Endothelial cell of umbilical vein (primary cell): ENCODE data around the gene SORCS1. TPM values are rescaled to one million over a fixed set of nuclear protein-coding genes. Genes with fewer than 3 reads are reported as not detected.

ENCODE experiments used
- BruUV-seq: library from RNA; stranded (reverse); fragments of 400-500 nt; replicated peaks from 2 replicates; lab custom pipeline; 2021; lab: Mats Ljungman, UMichigan
- CTCF ChIA-PET: fragments of 300-600, 350-600 bp; sonication (Branson Sonifier 250); formaldehyde crosslinking; loops from one replicate; lab custom pipeline; 2021; ENCODE audit warnings: antibody characterized with exemption, inconsistent platforms; lab: Charles Lee
- POLR2A ChIA-PET: fragments of 300-600, 350-600 bp; sonication (Branson Sonifier 250); formaldehyde crosslinking; loops from one replicate; lab custom pipeline; 2021; ENCODE audit warnings: antibody characterized with exemption, inconsistent platforms; lab: Charles Lee
- DNase-seq: peaks from one replicate; pipeline ENCODE4 v3.0.0-alpha.2; 2011; ENCODE audit warnings: low read depth, low spot score
- FAIRE-seq: peaks from 2 replicates; lab custom pipeline; 2011; peaks lifted over from hg19 to GRCh38; lab: Jason Lieb, UNC
- H2AFZ ChIP-seq: 2 replicates; pipeline ENCODE4 v1.6.0; 2012; ENCODE audit warnings: low read depth, low read length, control low read depth, inconsistent platforms
- H3K27ac ChIP-seq: 2 replicates; pipeline ENCODE4 v1.5.1; 2011; ENCODE audit warnings: low read depth, mild to moderate bottlenecking, control low read depth, low read length, moderate library complexity; ENCODE audit not compliant: insufficient read depth
- H3K27me3 ChIP-seq, 2 experiments: 2 replicates each; pipeline versions ENCODE4 v1.6.0 to v1.6.1; 2011; ENCODE audit warnings: low read length in 2 of 2, mixed read lengths in 1 of 2; ENCODE audit not compliant: control insufficient read depth in 2 of 2, insufficient read depth in 2 of 2
- H3K36me3 ChIP-seq, 2 experiments: 2 replicates in 1 of 2; 3 replicates in 1 of 2; pipeline ENCODE4 v1.5.1; 2011; ENCODE audit warnings: low read length in 2 of 2, mild to moderate bottlenecking in 1 of 2, moderate library complexity in 1 of 2; ENCODE audit not compliant: control insufficient read depth in 2 of 2, insufficient read depth in 2 of 2; ENCODE audit errors: extremely low read depth in 1 of 2
- H3K4me1 ChIP-seq: 3 replicates; pipeline ENCODE4 v1.5.1; 2011; ENCODE audit warnings: mild to moderate bottlenecking, low read length; ENCODE audit not compliant: control insufficient read depth, insufficient read depth; ENCODE audit errors: extremely low read depth
- H3K4me2 ChIP-seq: 2 replicates; pipeline ENCODE4 v1.6.1; 2011; ENCODE audit warnings: low read length, control low read depth, mixed read lengths; ENCODE audit not compliant: insufficient read depth
- H3K4me3 ChIP-seq, 3 experiments: fragments of 200-600 bp in 1 of 3; sonication (generic), shearing (Covaris generic) in 1 of 3; replicated peaks in 1 of 3; 2 replicates each; pipeline ENCODE4 v1.5.1; 2011 to 2016; ENCODE audit warnings: control low read depth in 3 of 3, low read length in 3 of 3, mild to moderate bottlenecking in 2 of 3, inconsistent platforms in 1 of 3, low read depth in 1 of 3, moderate library complexity in 1 of 3; ENCODE audit not compliant: insufficient read depth in 1 of 3
- H3K79me2 ChIP-seq: 2 replicates; pipeline ENCODE4 v1.6.0; 2012; ENCODE audit warnings: low read length, inconsistent platforms; ENCODE audit not compliant: control insufficient read depth, insufficient read depth
- H3K9ac ChIP-seq: replicated peaks from 2 replicates; pipeline ENCODE3; 2011; ENCODE audit warnings: low read length, control low read depth; ENCODE audit not compliant: insufficient read depth; ENCODE audit errors: extremely low read depth
- H3K9me1 ChIP-seq: replicated peaks from 3 replicates; pipeline ENCODE4 v1.6.0; 2011; ENCODE audit warnings: mild to moderate bottlenecking, low read length; ENCODE audit not compliant: control insufficient read depth, insufficient read depth; ENCODE audit errors: extremely low read depth
- H3K9me3 ChIP-seq: replicated peaks from 2 replicates; pipeline ENCODE4 v1.5.1; 2012; ENCODE audit warnings: low read length, inconsistent platforms; ENCODE audit not compliant: control insufficient read depth, insufficient read depth
- H4K20me1 ChIP-seq: replicated peaks from 2 replicates; pipeline ENCODE3; 2011; ENCODE audit warnings: mild to moderate bottlenecking, low read length; ENCODE audit not compliant: control insufficient read depth, insufficient read depth; ENCODE audit errors: extremely low read depth
- EZH2 ChIP-seq: IDR thresholded peaks from 2 replicates; pipeline ENCODE4 v1.6.1; 2012; ENCODE audit warnings: borderline replicate concordance, low read depth, mild to moderate bottlenecking, moderate library complexity, low read length, inconsistent platforms; ENCODE audit not compliant: severe bottlenecking
- FOS ChIP-seq: IDR thresholded peaks from 2 replicates; pipeline ENCODE4 v1.6.1; 2011; ENCODE audit warnings: mild to moderate bottlenecking, low read length, moderate library complexity, borderline replicate concordance; ENCODE audit not compliant: insufficient read depth
- GATA2 ChIP-seq: IDR thresholded peaks from 2 replicates; pipeline ENCODE4 v1.7.0; 2011; ENCODE audit warnings: low read depth, mild to moderate bottlenecking, moderate library complexity, mixed read lengths, low read length; ENCODE audit not compliant: insufficient read length, insufficient read depth
- JUN ChIP-seq: IDR thresholded peaks from 2 replicates; pipeline ENCODE4 v1.6.1; 2011; ENCODE audit warnings: borderline replicate concordance, low read depth; ENCODE audit not compliant: insufficient read length, insufficient read depth
- MYC ChIP-seq: IDR thresholded peaks from one replicate; pipeline ENCODE4 v1.6.1; 2011; ENCODE audit warnings: mild to moderate bottlenecking, low read depth, low read length
- POLR2A ChIP-seq: IDR thresholded peaks from 2 replicates; pipeline ENCODE4 v1.6.1; 2012; ENCODE audit warnings: low read depth, mild to moderate bottlenecking, control low read depth, low read length
- POLR2AphosphoS5 ChIP-seq: IDR thresholded peaks from 2 replicates; pipeline ENCODE4 v1.6.1; 2012; ENCODE audit warnings: low read depth, mild to moderate bottlenecking, control low read depth, low read length, moderate library complexity; ENCODE audit not compliant: insufficient read depth
- dilution Hi-C: fragments of 300-500 bp; cut with MboI; formaldehyde crosslinking; loops from one replicate; pipeline ENCODE4 v1.15.0; 2019; ENCODE audit warnings: low sequenced_read_pairs; ENCODE audit not compliant: extremely low pct_ligation_motif_present
- intact Hi-C: fragments of 100-400 bp; cut with micrococcal nuclease; formaldehyde crosslinking; loops from one replicate; pipeline ENCODE4 v1.10.0; 2022
- polyA plus RNA-seq, 4 experiments: library from polyadenylated mRNA; depleted of rRNA in 3 of 4; stranded (reverse) in 3 of 4; unstranded in 1 of 4; fragments of >200 nt; gene quantifications; 2 replicates each; pipeline versions ENCODE4 v1.2.1 to v1.2.3, GENCODE V29; 2011 to 2012; ENCODE audit warnings: missing spikeins in 1 of 4
- total RNA-seq: library from RNA; stranded (reverse); gene quantifications from 2 replicates; pipeline ENCODE4 v1.2.3, GENCODE V29; 2021
- TF ChIP-seq, protein P1 (sequence below), 2 donors: IDR thresholded peaks; 1 replicate in 1 of 2; 2 replicates in 1 of 2; pipeline ENCODE4 v1.5.1; 2011; ENCODE audit warnings: low read length in 2 of 2, mild to moderate bottlenecking in 2 of 2, moderate library complexity in 2 of 2, control low read depth in 1 of 2, inconsistent platforms in 1 of 2, low read depth in 1 of 2; ENCODE audit not compliant: insufficient read depth in 1 of 2; ENCODE audit errors: extremely low read depth in 1 of 2
- TF ChIP-seq, protein P2 (sequence below): IDR thresholded peaks from 2 replicates; pipeline ENCODE4 v1.6.1; 2011; ENCODE audit not compliant: insufficient read depth, insufficient read length

The SORCS1 gene
- total and polyA plus RNA-seq, 2 donors (not counting 3 experiments of a cell fraction or from before 2014, with no cell fraction given), result not detected

DNA sequence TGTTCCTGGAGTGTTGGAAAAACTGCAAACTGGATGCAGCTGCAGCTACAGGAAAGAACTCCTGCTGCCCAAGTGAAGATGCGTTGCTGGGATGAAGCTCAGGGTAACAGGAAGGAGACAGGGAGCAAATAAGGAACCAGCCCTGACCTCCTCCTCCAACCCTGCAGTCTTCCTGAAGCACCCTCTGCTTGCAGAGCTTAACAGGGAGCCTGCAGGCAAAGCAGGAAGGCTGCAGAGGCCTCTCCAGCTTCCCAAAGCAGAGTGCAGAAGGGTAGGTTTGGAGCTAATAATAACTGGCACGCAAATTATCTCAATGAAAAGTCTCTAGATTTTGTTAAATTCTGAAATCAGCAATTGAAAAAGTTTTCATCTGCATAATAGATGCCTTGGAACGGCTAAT is 92.5 kb downstream of the SORCS1 start:
- no peaks in the 10 kb centered on the region for H3K27me3 ChIP-seq
- dilution Hi-C loops (no loop called here), intact Hi-C loops (no loop called here)
- no peak overlapping the region for H3K27ac ChIP-seq
- no peak overlapping the region for H3K4me2 ChIP-seq
- H3K4me3 ChIP-seq, result no peak overlapping the region
- no peaks in the 10 kb centered on the region for H3K9me1 ChIP-seq
- TF ChIP-seq POLR2A (no peak), FOS (no peak), GATA2 (no peak)
- TF ChIP-seq, protein P1, sequence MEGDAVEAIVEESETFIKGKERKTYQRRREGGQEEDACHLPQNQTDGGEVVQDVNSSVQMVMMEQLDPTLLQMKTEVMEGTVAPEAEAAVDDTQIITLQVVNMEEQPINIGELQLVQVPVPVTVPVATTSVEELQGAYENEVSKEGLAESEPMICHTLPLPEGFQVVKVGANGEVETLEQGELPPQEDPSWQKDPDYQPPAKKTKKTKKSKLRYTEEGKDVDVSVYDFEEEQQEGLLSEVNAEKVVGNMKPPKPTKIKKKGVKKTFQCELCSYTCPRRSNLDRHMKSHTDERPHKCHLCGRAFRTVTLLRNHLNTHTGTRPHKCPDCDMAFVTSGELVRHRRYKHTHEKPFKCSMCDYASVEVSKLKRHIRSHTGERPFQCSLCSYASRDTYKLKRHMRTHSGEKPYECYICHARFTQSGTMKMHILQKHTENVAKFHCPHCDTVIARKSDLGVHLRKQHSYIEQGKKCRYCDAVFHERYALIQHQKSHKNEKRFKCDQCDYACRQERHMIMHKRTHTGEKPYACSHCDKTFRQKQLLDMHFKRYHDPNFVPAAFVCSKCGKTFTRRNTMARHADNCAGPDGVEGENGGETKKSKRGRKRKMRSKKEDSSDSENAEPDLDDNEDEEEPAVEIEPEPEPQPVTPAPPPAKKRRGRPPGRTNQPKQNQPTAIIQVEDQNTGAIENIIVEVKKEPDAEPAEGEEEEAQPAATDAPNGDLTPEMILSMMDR (IDR thresholded peaks at IDR 0.05; ENCODE audit: extremely low read depth in 1 of 2, insufficient read depth in 1 of 2, low read depth in 1 of 2, low read length in 2 of 2), result no peak
- TF ChIP-seq, protein P2, sequence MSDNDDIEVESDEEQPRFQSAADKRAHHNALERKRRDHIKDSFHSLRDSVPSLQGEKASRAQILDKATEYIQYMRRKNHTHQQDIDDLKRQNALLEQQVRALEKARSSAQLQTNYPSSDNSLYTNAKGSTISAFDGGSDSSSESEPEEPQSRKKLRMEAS, result no peak
- BruUV-seq, result no TSS peak
- ChIA-PET CTCF (no interaction called here), POLR2A (no interaction called here)
- H4K20me1 ChIP-seq, result no peaks in the 10 kb centered on the region
- no peak overlapping the region for H2AFZ ChIP-seq
- no peak overlapping the region for H3K9ac ChIP-seq
- H3K4me1 ChIP-seq, result no peaks in the 10 kb centered on the region
- H3K79me2 ChIP-seq, result no peaks in the 10 kb centered on the region
- DNase-seq (no peak), FAIRE-seq (no peak)
- no peaks in the 10 kb centered on the region for H3K36me3 ChIP-seq
- peaks cover 2% of the 10 kb centered on the region for H3K9me3 ChIP-seq

GRCh38 chr10:107071301-107071700 is 93.2 kb downstream of the SORCS1 start:
- H3K9me1 ChIP-seq, result no peaks in the 10 kb centered on the region
- TF ChIP-seq EZH2, result no peak
- no peak for TF ChIP-seq JUN
- TF ChIP-seq MYC, result no peak
- no peak for TF ChIP-seq POLR2AphosphoS5
- no peak for TF ChIP-seq FOS
- TF ChIP-seq, protein P1 (IDR thresholded peaks at IDR 0.05; ENCODE audit: extremely low read depth in 1 of 2, insufficient read depth in 1 of 2, low read depth in 1 of 2, low read length in 2 of 2), result no peak
- no peak for TF ChIP-seq POLR2A
- FAIRE-seq (no peak), DNase-seq (no peak)
- no peaks in the 10 kb centered on the region for H3K27me3 ChIP-seq
- CTCF ChIA-PET, result no interaction called here
- H3K4me2 ChIP-seq, result no peak overlapping the region
- peaks cover 2% of the 10 kb centered on the region for H3K9me3 ChIP-seq
- H3K4me1 ChIP-seq, result no peaks in the 10 kb centered on the region
- no TSS peak for BruUV-seq
- no peaks in the 10 kb centered on the region for H3K79me2 ChIP-seq
- POLR2A ChIA-PET, result no interaction called here
- H3K27ac ChIP-seq, result no peak overlapping the region
- no peak overlapping the region for H3K9ac ChIP-seq
- no peak overlapping the region for H3K4me3 ChIP-seq
- no peak overlapping the region for H2AFZ ChIP-seq
- H4K20me1 ChIP-seq, result no peaks in the 10 kb centered on the region
- intact Hi-C loops, result no loop called here
- dilution Hi-C loops, result no loop called here
- no peaks in the 10 kb centered on the region for H3K36me3 ChIP-seq
